ENCODE results near the gene VGLL4. TPM values are rescaled to one million over a fixed set of nuclear protein-coding genes. Genes with fewer than 3 reads are reported as not detected.

VGLL4 gene
- total RNA-seq, 1 experiment from 2014 or later = 42.1 TPM

DNA sequence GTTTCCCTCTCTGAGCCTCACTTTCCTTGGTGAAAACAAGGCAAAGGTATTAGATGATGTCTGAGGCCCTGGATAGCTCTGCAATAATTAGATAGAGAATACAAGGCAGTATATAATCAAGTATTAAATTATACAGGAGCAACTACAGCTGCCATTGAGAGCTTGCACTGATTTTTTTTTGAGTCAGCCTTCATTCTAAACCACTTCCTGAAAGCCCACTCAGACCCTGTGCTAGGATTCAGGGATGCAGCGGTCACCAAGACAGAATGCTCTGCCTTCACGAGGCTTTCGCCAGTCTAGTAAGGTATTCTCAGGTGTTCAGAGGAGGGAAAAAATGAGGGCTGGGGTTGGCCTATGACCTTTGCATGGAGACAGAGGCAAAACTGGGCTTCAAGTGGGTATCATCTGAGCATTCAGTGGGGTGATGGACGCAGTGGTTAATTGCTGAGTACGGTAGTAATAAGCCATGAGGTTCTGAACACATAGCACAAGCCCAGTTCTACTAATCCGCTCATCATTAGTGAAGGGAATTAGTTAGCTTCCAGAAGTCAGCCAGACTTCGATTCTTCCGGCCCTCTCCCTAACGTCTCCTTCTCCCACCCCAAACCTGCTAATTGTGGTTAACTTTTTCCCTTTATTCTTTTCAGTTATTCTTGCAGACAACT, 3.6 kb downstream of the VGLL4 start:
- H2BK20ac ChIP-seq (ENCODE audit: low read depth, low read length, poor library complexity, severe bottlenecking) = no peak overlapping the region

More for the DNA sequence above, 3.6 kb downstream of the VGLL4 start:
- DNase-seq = no peak
- peaks cover 59 to 70% of the 10 kb centered on the region in 2 experiments for H3K4me1 Mint-ChIP-seq
- Histone ChIP-seq H2BK5ac (ENCODE audit: insufficient read length, low read length) (no peak overlapping the region), H3K14ac (ENCODE audit: insufficient read depth, low read length) (no peak overlapping the region), H3K27ac (ENCODE audit: insufficient read length, low read depth, low read length) (no peak overlapping the region), H2BK120ac (ENCODE audit: low read depth, low read length, poor library complexity, severe bottlenecking) (no peak overlapping the region), H4K8ac (replicated peaks; ENCODE audit: insufficient read length, low read depth, low read length) (no peak overlapping the region), H3K27me3 (ENCODE audit: insufficient read depth, low read length) (no peaks in the 10 kb centered on the region), H3K79me2 (ENCODE audit: insufficient read depth, low read length) (peaks cover 29% of the 10 kb centered on the region; the same call in 1 of the 2 replicates), H3K18ac (ENCODE audit: insufficient read length, low read depth, low read length) (no peak overlapping the region), H2AK5ac (ENCODE audit: insufficient read length, low read length) (no peak overlapping the region), H4K5ac (ENCODE audit: insufficient read length, low read depth, low read length) (no peak overlapping the region), H2BK15ac (ENCODE audit: low read depth, low read length) (no peak overlapping the region), H3K23ac (ENCODE audit: insufficient read length, low read depth, low read length) (no peak overlapping the region), H3K4me1 (ENCODE audit: insufficient read depth, low read length) (peaks cover 18% of the 10 kb centered on the region; the same call in 1 of the 2 replicates), H4K20me1 (ENCODE audit: control insufficient read depth, insufficient read depth, insufficient read length) (no peaks in the 10 kb centered on the region), H3K79me1 (ENCODE audit: insufficient read depth, low read depth, low read length, poor library complexity, severe bottlenecking) (peaks cover 4% of the 10 kb centered on the region), H2AFZ (ENCODE audit: low read length) (no peak overlapping the region), H2BK12ac (ENCODE audit: insufficient read length, low read depth, low read length) (no peak overlapping the region), H3K9ac (ENCODE audit: extremely low read depth, insufficient read length, low read length) (no peak overlapping the region), H4K91ac (ENCODE audit: insufficient read length, low read depth, low read length) (no peak overlapping the region), H3K23me2 (ENCODE audit: insufficient read length, low read depth, low read length, poor library complexity, severe bottlenecking) (peaks cover 16% of the 10 kb centered on the region), H3K56ac (ENCODE audit: insufficient read length, low read depth, low read length) (no peak overlapping the region), H3T11ph (ENCODE audit: low read length) (no peak overlapping the region), H3K9me3 (ENCODE audit: control insufficient read depth, low read depth, low read length) (no peaks in the 10 kb centered on the region), H3K4me2 (ENCODE audit: insufficient read depth, insufficient read length, low read length) (no peak overlapping the region), H3K4ac (ENCODE audit: low read depth, low read length) (no peak overlapping the region)
- no peaks in the 10 kb centered on the region for H3K9me3 Mint-ChIP-seq
- no CpG with 5 or more reads among the region's 9 CpGs for WGBS (ENCODE audit: extremely low coverage, insufficient read length, low lambda C conversion rate)
- H3K27me3 Mint-ChIP-seq (ENCODE audit: low read depth) = no peaks in the 10 kb centered on the region
- H3K27ac Mint-ChIP-seq = peak overlapping the region in 2 of 3 experiments; percentile 72 to 78; a peak in 5 of 7 replicates
- H3K4me3 Mint-ChIP-seq = peak overlapping the region; percentile 48 to 88; a peak in 4 of 5 replicates
- no peaks in the 10 kb centered on the region; a peak in 2 of 7 replicates for H3K36me3 Mint-ChIP-seq (ENCODE audit: insufficient read depth in 1 of 3, low read depth in 3 of 3)
- TF ChIP-seq, protein P1, sequence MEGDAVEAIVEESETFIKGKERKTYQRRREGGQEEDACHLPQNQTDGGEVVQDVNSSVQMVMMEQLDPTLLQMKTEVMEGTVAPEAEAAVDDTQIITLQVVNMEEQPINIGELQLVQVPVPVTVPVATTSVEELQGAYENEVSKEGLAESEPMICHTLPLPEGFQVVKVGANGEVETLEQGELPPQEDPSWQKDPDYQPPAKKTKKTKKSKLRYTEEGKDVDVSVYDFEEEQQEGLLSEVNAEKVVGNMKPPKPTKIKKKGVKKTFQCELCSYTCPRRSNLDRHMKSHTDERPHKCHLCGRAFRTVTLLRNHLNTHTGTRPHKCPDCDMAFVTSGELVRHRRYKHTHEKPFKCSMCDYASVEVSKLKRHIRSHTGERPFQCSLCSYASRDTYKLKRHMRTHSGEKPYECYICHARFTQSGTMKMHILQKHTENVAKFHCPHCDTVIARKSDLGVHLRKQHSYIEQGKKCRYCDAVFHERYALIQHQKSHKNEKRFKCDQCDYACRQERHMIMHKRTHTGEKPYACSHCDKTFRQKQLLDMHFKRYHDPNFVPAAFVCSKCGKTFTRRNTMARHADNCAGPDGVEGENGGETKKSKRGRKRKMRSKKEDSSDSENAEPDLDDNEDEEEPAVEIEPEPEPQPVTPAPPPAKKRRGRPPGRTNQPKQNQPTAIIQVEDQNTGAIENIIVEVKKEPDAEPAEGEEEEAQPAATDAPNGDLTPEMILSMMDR (conservative IDR thresholded peaks at IDR 0.05) = no peak

All from H9 (cell line).